SK-N-SH treated with all-trans-retinoic acid at 6 μM for 48 hours (cell line): ENCODE data around the gene TIMP4.

Experiments
- ATAC-seq: fragments of 200-7000 bp; cut with Tn5 transposase; 3 replicates; pipeline ENCODE4 v1.9.1; 2020; ENCODE audit warnings: mild to moderate bottlenecking, moderate library complexity
- ARNTL ChIP-seq: fragments of 450-650 bp; formaldehyde crosslinking; IDR thresholded peaks from 2 replicates; pipeline ENCODE4 v1.5.0; 2020; ENCODE audit warnings: low read depth, mild to moderate bottlenecking, moderate library complexity, borderline replicate concordance
- BACH2 ChIP-seq: fragments of 250-450 bp; sonication (Bioruptor Pico); IDR thresholded peaks from 2 replicates; pipeline ENCODE4 v1.9.0; 2021; ENCODE audit warnings: mild to moderate bottlenecking, borderline replicate concordance
- CSDC2 ChIP-seq: fragments of 250-450 bp; sonication (Bioruptor Pico); IDR thresholded peaks from 2 replicates; pipeline ENCODE4 v1.5.0; 2020; ENCODE audit warnings: mild to moderate bottlenecking, moderate library complexity
- ESRRG ChIP-seq: fragments of 250-450 bp; sonication (Bioruptor Pico); IDR thresholded peaks from 2 replicates; pipeline ENCODE4 v1.6.1; 2021; ENCODE audit warnings: mild to moderate bottlenecking
- ISL1 ChIP-seq: fragments of 250-450 bp; sonication (Bioruptor Pico); IDR thresholded peaks from 2 replicates; pipeline ENCODE4 v2.1.2; 2022; ENCODE audit warnings: mild to moderate bottlenecking, moderate library complexity
- OSR1 ChIP-seq: fragments of 250-450 bp; sonication (Bioruptor Pico); IDR thresholded peaks from 2 replicates; pipeline ENCODE4 v1.8.0; 2022; ENCODE audit warnings: moderate library complexity, mild to moderate bottlenecking, inconsistent platforms
- PATZ1 ChIP-seq: fragments of 250-450 bp; sonication (Bioruptor Pico); IDR thresholded peaks from 2 replicates; pipeline ENCODE4 v1.8.0; 2020; ENCODE audit warnings: mild to moderate bottlenecking, moderate library complexity, borderline replicate concordance
- PPARA ChIP-seq: fragments of 250-450 bp; sonication (Bioruptor Pico); IDR thresholded peaks from 2 replicates; pipeline ENCODE4 v1.5.0; 2020; ENCODE audit warnings: mild to moderate bottlenecking, borderline replicate concordance
- SNAI2 ChIP-seq: fragments of 250-450 bp; sonication (Bioruptor Pico); IDR thresholded peaks from 2 replicates; pipeline ENCODE4 v1.5.0; 2020; ENCODE audit warnings: mild to moderate bottlenecking, moderate library complexity
- TOX ChIP-seq: fragments of 250-450 bp; sonication (Bioruptor Pico); IDR thresholded peaks from 2 replicates; pipeline ENCODE4 v1.8.0; 2021; ENCODE audit warnings: mild to moderate bottlenecking, moderate library complexity, borderline replicate concordance
- ZC3H10 ChIP-seq: fragments of 250-450 bp; sonication (Bioruptor Pico); IDR thresholded peaks from 2 replicates; pipeline ENCODE4 v1.5.1; 2021; ENCODE audit warnings: mild to moderate bottlenecking, moderate library complexity
- ZFP3 ChIP-seq: fragments of 250-450 bp; sonication (Bioruptor Pico); IDR thresholded peaks from 2 replicates; pipeline ENCODE4 v1.5.0; 2020; ENCODE audit warnings: mild to moderate bottlenecking, moderate library complexity
- ZFP30 ChIP-seq: fragments of 450-650 bp; formaldehyde crosslinking; IDR thresholded peaks from 2 replicates; pipeline ENCODE4 v1.5.0; 2022; ENCODE audit warnings: mild to moderate bottlenecking, moderate library complexity
- ZNF565 ChIP-seq: fragments of 450-650 bp; formaldehyde crosslinking; conservative IDR thresholded peaks from 2 replicates; pipeline ENCODE4 v1.5.0; 2020; ENCODE audit warnings: low read depth, mild to moderate bottlenecking, moderate library complexity
- ZNF8 ChIP-seq: fragments of 450-650 bp; formaldehyde crosslinking; IDR thresholded peaks from 2 replicates; pipeline ENCODE4 v1.5.0; 2020; ENCODE audit warnings: mild to moderate bottlenecking, moderate library complexity
- TF ChIP-seq, protein P1 (sequence below): fragments of 250-450 bp; sonication (Bioruptor Pico); IDR thresholded peaks from 2 replicates; pipeline ENCODE4 v1.5.1; 2021; ENCODE audit warnings: mild to moderate bottlenecking, moderate library complexity
- TF ChIP-seq, protein P2 (sequence below): fragments of 250-450 bp; sonication (Bioruptor Pico); IDR thresholded peaks from 2 replicates; pipeline ENCODE4 v1.8.0; 2021; ENCODE audit warnings: low read depth, mild to moderate bottlenecking, moderate library complexity, borderline replicate concordance
- TF ChIP-seq, protein P3 (sequence below): fragments of 250-450 bp; sonication (Bioruptor Pico); IDR thresholded peaks from 2 replicates; pipeline ENCODE4 v1.5.0; 2020; ENCODE audit warnings: mild to moderate bottlenecking, moderate library complexity
- TF ChIP-seq, protein P4 (sequence below): fragments of 250-450 bp; sonication (Bioruptor Pico); IDR thresholded peaks from 2 replicates; pipeline ENCODE4 v1.5.1; 2020; ENCODE audit warnings: low read depth, mild to moderate bottlenecking, moderate library complexity

The TIMP4 gene

DNA sequence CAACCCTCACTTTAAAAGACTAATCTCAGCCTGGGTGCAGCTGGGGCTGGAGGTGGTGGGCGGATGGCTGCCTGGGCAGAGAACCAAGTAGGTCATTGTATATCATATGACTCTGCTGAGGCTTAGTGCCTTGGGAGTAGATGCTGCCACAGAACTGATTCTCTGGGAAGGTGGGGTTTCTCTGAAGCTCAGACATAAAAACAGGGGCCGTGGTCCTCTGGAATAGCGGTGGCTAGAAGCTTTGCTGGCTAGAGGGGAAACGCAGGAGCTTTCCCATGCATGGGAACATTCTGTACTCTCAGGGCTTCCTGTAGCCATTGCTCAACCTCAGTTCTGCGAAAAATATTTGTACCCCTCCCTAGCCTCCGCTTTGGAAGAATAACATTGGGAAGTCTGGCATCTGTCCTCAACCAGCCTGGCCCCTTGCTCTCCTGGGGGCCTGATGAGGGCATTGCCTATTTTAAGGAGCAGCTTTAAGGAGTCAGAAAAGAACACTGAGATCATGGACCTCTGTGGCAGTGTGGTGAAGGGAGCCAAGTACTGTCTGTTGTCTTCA lies 14.7 kb downstream of the TIMP4 start:
- TF ChIP-seq SNAI2 = no peak
- TF ChIP-seq ZNF8 (CRISPR knock-in tag) = no peak
- TF ChIP-seq, protein P1, sequence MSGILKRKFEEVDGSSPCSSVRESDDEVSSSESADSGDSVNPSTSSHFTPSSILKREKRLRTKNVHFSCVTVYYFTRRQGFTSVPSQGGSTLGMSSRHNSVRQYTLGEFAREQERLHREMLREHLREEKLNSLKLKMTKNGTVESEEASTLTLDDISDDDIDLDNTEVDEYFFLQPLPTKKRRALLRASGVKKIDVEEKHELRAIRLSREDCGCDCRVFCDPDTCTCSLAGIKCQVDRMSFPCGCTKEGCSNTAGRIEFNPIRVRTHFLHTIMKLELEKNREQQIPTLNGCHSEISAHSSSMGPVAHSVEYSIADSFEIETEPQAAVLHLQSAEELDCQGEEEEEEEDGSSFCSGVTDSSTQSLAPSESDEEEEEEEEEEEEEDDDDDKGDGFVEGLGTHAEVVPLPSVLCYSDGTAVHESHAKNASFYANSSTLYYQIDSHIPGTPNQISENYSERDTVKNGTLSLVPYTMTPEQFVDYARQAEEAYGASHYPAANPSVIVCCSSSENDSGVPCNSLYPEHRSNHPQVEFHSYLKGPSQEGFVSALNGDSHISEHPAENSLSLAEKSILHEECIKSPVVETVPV (CRISPR knock-in tag) = no peak
- TF ChIP-seq, protein P2, sequence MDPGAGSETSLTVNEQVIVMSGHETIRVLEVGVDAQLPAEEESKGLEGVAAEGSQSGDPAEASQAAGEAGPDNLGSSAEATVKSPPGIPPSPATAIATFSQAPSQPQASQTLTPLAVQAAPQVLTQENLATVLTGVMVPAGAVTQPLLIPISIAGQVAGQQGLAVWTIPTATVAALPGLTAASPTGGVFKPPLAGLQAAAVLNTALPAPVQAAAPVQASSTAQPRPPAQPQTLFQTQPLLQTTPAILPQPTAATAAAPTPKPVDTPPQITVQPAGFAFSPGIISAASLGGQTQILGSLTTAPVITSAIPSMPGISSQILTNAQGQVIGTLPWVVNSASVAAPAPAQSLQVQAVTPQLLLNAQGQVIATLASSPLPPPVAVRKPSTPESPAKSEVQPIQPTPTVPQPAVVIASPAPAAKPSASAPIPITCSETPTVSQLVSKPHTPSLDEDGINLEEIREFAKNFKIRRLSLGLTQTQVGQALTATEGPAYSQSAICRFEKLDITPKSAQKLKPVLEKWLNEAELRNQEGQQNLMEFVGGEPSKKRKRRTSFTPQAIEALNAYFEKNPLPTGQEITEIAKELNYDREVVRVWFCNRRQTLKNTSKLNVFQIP (CRISPR knock-in tag) = no peak
- ATAC-seq = no peak

DNA sequence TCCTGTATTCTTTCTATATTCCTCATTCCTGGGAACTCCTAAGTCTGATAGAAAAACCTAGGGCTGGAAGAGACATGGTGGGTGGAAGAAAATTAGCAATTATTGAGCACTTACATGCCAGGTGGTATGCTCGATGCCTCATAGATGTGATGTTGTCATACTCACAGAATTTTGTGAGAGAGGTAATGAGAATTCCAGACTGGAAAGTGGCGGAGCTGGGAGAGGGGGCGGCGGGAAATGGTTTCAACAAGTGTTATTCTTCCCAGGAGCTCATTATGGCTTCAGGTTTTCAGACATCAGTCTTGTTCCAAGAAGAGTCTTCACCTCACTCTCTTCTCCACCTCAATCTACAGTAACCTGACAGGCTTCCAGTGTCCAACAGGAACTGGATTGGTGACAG lies 16.2 kb downstream of the TIMP4 start:
- ATAC-seq = no peak
- TF ChIP-seq, protein P1 (CRISPR knock-in tag) = no peak
- no peak for TF ChIP-seq PATZ1 (CRISPR knock-in tag)
- no peak for TF ChIP-seq ARNTL (CRISPR knock-in tag)
- TF ChIP-seq CSDC2 = no peak
- no peak for TF ChIP-seq OSR1 (CRISPR knock-in tag)
- TF ChIP-seq TOX (CRISPR knock-in tag) = no peak
- TF ChIP-seq PPARA = no peak
- no peak for TF ChIP-seq ISL1 (CRISPR knock-in tag)
- TF ChIP-seq ZFP3 = no peak
- no peak for TF ChIP-seq BACH2
- TF ChIP-seq ZNF565 (CRISPR knock-in tag) = no peak
- no peak for TF ChIP-seq ZFP30
- TF ChIP-seq SNAI2 = no peak
- TF ChIP-seq ZNF8 (CRISPR knock-in tag) = no peak

- TF ChIP-seq, protein P2 (CRISPR knock-in tag) = no peak
- TF ChIP-seq, protein P3, sequence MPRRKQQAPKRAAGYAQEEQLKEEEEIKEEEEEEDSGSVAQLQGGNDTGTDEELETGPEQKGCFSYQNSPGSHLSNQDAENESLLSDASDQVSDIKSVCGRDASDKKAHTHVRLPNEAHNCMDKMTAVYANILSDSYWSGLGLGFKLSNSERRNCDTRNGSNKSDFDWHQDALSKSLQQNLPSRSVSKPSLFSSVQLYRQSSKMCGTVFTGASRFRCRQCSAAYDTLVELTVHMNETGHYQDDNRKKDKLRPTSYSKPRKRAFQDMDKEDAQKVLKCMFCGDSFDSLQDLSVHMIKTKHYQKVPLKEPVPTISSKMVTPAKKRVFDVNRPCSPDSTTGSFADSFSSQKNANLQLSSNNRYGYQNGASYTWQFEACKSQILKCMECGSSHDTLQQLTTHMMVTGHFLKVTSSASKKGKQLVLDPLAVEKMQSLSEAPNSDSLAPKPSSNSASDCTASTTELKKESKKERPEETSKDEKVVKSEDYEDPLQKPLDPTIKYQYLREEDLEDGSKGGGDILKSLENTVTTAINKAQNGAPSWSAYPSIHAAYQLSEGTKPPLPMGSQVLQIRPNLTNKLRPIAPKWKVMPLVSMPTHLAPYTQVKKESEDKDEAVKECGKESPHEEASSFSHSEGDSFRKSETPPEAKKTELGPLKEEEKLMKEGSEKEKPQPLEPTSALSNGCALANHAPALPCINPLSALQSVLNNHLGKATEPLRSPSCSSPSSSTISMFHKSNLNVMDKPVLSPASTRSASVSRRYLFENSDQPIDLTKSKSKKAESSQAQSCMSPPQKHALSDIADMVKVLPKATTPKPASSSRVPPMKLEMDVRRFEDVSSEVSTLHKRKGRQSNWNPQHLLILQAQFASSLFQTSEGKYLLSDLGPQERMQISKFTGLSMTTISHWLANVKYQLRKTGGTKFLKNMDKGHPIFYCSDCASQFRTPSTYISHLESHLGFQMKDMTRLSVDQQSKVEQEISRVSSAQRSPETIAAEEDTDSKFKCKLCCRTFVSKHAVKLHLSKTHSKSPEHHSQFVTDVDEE = no peak
- TF ChIP-seq ZFP30 (no peak), ISL1 (CRISPR knock-in tag) (no peak), CSDC2 (no peak), OSR1 (CRISPR knock-in tag) (no peak), ZNF8 (CRISPR knock-in tag) (no peak), TOX (CRISPR knock-in tag) (no peak), ZFP3 (no peak), ZC3H10 (CRISPR knock-in tag) (no peak), ARNTL (CRISPR knock-in tag) (no peak), ESRRG (CRISPR knock-in tag) (no peak)
- TF ChIP-seq, protein P1 (CRISPR knock-in tag) = no peak
- TF ChIP-seq, protein P4, sequence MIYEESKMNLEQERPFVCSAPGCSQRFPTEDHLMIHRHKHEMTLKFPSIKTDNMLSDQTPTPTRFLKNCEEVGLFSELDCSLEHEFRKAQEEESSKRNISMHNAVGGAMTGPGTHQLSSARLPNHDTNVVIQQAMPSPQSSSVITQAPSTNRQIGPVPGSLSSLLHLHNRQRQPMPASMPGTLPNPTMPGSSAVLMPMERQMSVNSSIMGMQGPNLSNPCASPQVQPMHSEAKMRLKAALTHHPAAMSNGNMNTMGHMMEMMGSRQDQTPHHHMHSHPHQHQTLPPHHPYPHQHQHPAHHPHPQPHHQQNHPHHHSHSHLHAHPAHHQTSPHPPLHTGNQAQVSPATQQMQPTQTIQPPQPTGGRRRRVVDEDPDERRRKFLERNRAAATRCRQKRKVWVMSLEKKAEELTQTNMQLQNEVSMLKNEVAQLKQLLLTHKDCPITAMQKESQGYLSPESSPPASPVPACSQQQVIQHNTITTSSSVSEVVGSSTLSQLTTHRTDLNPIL (CRISPR knock-in tag) = no peak
- ATAC-seq = no peak
Observed at GRCh38 chr3:12141350-12141749, 17.4 kb downstream of the TIMP4 start.
